ENCODE results near the gene ETV5.
"Not testable (repeated sequence)": the region's sequence is repeated elsewhere in the genome, so short reads cannot be mapped to it uniquely, and the experiment has no call there.

Gene ETV5

GRCh38 chr3:186067360-186068242 is 41.3 kb downstream of the ETV5 start:
- no peak for DNase-seq (ENCODE audit: low read depth, low spot score)

GRCh38 chr3:186060222-186060621 is 48.7 kb downstream of the ETV5 start:
- DNase-seq (ENCODE audit: low read depth, low spot score): no peak

- DNase-seq (ENCODE audit: low read depth, low spot score): no peak
These were observed 49.7 kb downstream of the ETV5 start for GRCh38 chr3:186059192-186059591.

GRCh38 chr3:186058225-186058624 is 50.7 kb downstream of the ETV5 start:
- DNase-seq (ENCODE audit: low read depth, low spot score): no peak

GRCh38 chr3:186057594-186057993 is 51.3 kb downstream of the ETV5 start:
- DNase-seq (ENCODE audit: low read depth, low spot score): peak; percentile 76

GRCh38 chr3:186054792-186055352 is 54.0 kb downstream of the ETV5 start:
- DNase-seq (ENCODE audit: low read depth, low spot score): no peak

GRCh38 chr3:186053954-186054791 is 54.7 kb downstream of the ETV5 start:
- peak; percentile 70 for DNase-seq (ENCODE audit: low read depth, low spot score)

GRCh38 chr3:186052096-186052840 is 56.6 kb downstream of the ETV5 start:
- no peak for DNase-seq (ENCODE audit: low read depth, low spot score)

GRCh38 chr3:186049001-186049400 is 59.9 kb downstream of the ETV5 start:
- DNase-seq (ENCODE audit: low read depth, low spot score): no peak

- DNase-seq (ENCODE audit: low read depth, low spot score): no peak
These were observed 60.8 kb downstream of the ETV5 start for GRCh38 chr3:186048119-186048518.

GRCh38 chr3:186046838-186047237 is 62.1 kb downstream of the ETV5 start:
- no peak for DNase-seq (ENCODE audit: low read depth, low spot score)

- DNase-seq (ENCODE audit: low read depth, low spot score): peak; percentile 73
These were observed 63.9 kb downstream of the ETV5 start for GRCh38 chr3:186044968-186045367.

GRCh38 chr3:186044427-186044826 is 64.5 kb downstream of the ETV5 start:
- no peak for DNase-seq (ENCODE audit: low read depth, low spot score)

- no peak for DNase-seq (ENCODE audit: low read depth, low spot score)
These were observed 66.2 kb downstream of the ETV5 start for GRCh38 chr3:186042521-186043202.

GRCh38 chr3:186042036-186042435 is 66.9 kb downstream of the ETV5 start:
- DNase-seq (ENCODE audit: low read depth, low spot score): no peak

- no peak for DNase-seq (ENCODE audit: low read depth, low spot score)
These were observed 70.5 kb downstream of the ETV5 start for GRCh38 chr3:186038360-186038759.

GRCh38 chr3:186035277-186035676 is 73.6 kb downstream of the ETV5 start:
- no peak for DNase-seq (ENCODE audit: low read depth, low spot score)

- no peak for DNase-seq (ENCODE audit: low read depth, low spot score)
These were observed 76.6 kb downstream of the ETV5 start for GRCh38 chr3:186032321-186032720.

GRCh38 chr3:186025993-186026392 is 82.9 kb downstream of the ETV5 start:
- DNase-seq (ENCODE audit: low read depth, low spot score): not testable (repeated sequence)

- DNase-seq (ENCODE audit: low read depth, low spot score): peak; percentile 62
These were observed 83.7 kb downstream of the ETV5 start for GRCh38 chr3:186025161-186025560.

- DNase-seq (ENCODE audit: low read depth, low spot score): no peak
These were observed 84.7 kb downstream of the ETV5 start for GRCh38 chr3:186024210-186024609.

Data from astrocyte of the hippocampus (primary cell).